CD4-positive, alpha-beta T cell treated with Interleukin-21 for 1 hour (primary cell): ENCODE results near the gene CD226.
"Not testable (repeated sequence)": the region's sequence is repeated elsewhere in the genome, so short reads cannot be mapped to it uniquely, and the experiment has no call there.

ENCODE experiments used
- DNase-seq: peaks from one replicate; pipeline ENCODE4 v3.0.0-alpha.2; 2020

The CD226 gene

DNA sequence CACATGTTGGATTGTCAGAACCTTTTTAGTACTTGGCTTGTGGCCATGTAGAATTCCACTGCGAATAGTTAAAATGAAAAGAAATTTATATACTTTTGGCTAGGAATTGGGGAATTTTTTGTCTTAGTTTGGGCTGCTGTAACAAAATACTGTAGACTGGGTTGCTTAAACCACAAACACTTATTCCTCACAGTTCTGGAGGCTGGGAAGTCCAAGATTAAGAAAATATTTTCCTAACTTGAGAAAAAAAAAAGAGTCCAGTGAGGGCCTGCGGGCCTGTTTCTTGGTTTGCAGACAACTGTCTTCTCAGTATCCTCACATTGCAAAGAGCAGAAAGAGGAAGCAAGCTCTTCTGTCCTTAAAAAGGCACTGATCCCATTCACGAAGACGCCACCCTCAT, 81.9 kb downstream of the CD226 start:
- DNase-seq: no peak

DNA sequence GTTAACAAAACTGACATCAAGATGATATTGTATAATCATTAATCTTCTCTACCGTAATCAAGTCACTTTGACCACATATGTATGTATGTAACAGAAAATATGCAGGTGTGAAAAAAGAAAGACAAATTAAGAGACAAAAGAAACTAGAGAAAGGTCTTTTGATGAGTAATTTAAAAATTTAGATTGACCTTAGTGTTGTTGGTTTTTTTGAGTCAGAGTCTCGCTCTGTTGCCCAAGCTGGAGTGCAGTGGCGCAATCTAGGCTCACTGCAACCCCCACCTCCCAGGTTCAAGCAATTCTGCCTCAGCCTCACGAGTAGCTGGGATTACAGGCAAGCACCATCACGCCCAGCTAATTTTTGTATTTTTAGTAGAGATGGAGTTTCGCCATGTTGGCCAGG, 82.9 kb downstream of the CD226 start:
- not testable (repeated sequence) for DNase-seq

DNA sequence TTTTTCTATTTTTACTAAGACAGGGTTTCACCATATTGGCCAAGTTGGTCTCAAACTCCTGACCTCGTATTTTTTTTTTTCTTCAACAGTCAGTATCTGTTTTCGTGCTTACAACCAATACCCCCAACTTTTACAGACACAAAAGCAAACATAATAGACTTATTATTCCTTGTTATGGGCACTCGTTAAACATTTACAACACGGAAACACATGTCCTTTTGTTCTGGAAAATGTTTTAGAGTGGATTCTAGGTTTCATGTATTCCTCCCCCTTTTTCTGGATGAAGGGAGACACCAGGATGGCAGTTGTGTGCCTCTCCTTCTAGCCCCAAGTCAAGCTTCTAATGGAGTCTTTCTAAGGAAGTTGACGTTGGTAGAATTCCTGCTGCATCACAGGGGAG, 88.8 kb downstream of the CD226 start:
- DNase-seq: no peak

DNA sequence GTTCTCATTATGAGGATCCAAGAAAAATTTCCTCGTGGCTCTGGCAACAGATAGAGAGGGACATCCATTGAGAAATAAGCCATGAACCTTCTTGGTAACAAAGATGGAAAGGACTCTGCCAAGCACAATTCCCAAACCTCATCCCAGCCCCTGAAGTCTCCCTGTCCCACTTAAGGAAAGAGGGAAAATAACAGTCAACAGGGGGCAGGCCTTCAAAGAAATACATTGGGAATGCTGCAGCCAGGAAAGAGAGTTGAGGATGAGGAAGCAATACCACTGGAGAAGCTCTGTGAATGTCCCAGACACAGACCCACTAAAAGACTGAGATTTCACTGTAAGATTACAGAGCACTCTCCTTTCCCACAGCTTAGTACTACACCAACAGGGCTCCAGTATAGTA, 93.2 kb downstream of the CD226 start:
- no peak for DNase-seq

DNA sequence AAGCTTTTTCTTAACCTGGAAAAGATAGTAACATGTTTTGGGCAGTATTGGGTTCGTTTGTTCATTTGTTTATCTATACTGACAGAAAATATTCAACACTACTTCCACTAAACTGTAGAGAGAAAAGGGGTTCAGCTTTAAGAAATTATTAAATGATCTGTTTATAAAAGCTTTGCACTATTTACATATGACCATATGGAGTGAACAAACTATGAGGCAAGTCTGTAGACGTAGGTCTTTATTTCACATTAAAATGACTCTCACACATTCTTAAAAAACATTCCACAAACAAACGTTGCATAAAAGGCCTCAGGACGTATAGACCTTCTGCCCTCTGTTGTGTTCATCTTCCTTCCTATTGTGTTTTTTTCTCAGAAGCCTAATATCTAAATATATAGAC, 94.6 kb downstream of the CD226 start:
- no peak for DNase-seq

DNA sequence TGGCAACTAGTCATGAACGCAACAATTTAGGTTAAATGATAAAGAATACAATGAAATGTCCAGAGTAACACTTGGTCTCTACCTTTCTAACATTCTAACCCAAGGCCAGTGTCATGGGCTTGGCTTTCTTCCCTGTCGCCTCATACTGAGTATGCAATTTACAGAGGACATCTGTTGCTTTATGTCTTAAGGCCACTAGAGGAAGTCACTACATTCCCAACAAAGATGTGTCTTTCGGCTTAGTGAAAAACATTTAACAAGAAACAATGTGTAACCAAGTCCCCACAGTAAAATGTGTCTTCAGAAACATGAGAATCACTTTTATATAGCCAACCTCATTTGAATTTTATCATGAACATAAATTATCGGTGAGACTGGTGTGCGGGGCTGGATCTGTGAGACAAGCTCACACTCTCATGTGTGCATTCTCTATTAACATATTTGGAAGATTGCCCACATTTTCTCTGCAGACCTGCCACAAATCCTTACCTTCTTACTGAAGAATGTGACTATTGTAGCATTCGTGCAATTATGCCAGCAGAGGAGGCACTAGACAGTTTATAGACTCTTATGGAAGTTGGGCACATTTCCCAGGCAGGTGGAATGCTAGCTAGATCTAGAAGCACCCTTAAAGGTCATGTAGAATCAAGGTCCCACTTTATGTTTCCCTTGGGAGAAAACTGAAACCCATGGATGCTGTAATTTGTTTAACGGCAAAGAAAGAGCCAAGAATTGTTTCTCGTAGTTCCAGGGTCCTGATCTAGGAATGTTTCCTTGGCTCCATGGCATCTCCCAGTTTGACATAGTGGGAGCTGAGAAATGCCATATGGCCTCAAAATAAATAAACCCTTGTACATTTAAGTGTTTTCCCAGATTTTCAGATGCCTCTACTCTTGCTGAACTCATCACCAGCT, 101.8 kb downstream of the CD226 start:
- no peak for DNase-seq

DNA sequence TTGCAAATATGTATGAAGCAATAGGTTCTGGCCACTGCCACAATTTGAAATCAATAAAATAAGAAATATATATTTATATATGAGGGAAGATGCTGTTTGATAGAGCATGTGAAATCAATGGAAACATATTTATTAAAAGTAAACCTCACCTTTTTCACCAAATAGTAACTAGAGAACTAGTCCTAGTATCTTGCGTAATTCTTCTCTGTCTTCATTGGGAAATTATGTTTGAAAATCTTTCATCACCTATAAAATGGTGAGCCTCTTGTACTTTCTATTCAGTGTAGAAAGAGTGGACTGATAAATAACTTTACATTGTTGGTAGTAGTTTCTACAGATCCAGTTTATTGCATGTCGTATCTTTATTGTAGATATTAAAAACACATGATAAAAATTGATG, 103.0 kb downstream of the CD226 start:
- DNase-seq: no peak

DNA sequence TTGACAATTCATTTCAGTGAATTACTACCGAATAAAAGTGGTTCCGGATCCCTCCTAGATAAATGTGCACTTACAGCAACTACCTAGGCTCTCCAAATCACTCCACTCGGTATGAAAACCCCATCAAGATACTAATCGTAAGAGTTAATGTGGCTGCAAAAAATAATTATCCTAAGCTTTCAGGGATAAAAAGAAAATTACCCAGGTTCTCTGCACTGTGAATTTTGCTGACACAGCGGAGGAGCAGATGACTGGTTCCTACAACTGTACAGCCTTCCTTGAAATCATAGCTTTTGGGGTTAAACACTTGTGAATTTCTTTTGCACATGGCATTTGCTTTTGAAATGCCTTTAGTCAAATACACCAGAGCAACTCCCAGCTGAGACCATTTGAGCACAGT, 104.7 kb downstream of the CD226 start:
- DNase-seq: no peak

DNA sequence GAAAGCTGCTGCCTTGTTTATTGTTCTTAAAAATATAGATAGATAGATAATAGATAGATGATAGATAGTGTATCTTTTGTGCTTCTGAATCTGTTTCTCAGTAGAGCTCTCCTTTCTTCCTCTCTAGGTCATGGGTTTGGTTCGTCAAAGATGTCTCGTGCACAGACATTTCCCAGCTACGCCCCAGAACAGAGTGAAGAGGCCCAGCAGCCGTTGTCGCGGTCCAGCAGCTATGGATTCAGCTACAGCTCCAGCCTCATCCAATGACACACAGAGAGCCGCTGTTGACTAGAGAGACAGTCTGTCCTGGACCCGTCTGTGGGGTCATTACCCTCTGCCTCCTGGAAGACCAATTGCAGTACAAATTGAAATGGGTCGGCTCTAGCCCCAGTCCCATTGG, 106.6 kb downstream of the CD226 start:
- no peak for DNase-seq

DNA sequence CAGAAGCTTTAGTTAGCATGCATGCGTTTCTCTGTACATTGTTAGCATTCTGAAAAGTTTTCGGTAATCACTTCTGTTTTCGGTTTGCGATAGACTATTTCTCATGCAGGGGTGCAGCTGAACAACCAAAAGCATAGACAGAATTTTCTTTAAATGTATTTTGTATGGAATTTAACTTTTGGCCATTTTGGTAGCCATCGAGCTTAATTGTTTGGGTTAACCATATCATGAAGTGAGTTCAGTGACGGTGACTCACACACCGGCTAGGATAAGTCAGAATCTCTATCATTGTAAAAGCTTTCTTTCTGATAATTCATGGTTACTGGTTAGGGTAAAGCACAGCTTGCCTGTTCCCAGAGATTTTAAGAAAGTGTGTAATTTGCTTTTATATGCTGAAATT, 107.2 kb downstream of the CD226 start:
- DNase-seq: no peak

DNA sequence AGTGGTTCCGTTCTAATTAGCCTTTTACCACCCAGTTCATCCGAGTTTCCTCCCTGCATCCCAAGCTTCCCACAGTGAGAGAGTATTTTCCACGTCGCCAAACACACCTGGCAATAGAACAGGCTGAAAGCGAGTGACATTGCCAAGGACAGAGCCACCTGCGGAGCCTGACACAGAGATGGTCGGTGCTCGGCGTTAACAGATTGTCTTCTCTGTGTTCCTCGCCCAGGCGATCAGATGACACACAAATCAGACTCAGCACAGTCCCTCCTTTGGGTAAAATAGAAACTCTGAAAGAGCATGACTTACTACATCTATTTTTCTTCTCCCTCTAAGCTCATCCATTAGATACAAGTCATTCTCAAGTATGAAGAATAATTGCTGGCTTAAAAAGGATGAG, 107.7 kb downstream of the CD226 start:
- DNase-seq: no peak

DNA sequence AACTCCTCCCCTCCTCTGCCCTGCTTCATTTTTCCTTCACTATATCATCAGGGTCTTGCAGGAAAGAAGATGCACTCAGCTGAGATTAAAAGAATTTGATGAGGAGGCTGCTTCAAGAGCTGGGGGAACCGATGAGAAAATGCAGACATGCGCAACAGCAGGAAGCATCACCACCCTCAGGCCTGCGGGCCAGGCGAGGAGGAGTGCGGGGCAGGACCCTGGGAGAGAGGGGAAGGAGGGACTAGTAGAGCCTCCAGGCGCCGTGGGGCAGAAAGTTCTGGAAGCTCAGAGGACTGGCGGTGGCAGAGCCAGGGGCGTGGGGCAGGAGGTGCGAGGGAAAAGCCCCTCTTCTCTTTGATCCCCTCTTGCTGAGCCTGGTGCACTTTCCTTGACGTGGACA, 108.2 kb downstream of the CD226 start:
- no peak for DNase-seq

DNA sequence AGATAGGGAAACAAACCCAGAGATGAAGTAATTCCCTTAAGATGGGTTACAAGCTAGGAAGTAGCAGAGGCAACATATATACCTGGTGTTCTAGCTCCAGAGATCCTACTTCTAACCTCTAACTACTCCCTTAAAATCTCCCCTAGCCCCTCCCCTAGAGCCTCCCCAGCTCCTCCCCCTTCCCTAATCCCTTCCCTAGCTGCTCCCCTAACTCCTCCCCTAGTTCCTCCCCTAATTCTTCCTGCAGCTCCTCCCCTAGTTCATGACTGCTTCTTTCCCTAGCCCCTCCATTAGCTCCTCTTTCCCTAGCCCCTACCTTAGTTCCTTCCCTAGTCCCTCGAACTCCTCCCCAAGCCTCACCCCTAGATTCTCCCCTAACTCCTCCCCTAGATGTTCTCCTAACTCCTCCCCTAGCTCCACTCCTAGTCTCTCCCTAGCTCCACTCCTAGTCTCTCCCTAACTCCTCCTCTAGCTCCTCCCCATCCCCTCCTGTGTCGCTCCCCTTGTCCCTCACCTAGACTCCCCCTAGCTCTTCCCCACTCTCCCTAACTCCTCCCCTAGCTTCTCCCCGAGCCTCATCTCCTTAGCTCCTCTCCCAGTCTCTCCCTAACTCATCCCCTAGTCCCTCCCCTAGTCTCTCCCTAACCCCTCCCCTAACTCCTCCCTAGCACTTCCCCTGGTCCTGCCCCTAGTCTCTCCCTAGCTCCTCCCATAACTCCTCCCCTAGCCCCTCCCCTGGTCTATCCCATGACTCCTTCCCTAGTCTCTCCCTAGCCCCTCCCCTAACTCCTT, 108.9 kb downstream of the CD226 start:
- no peak for DNase-seq

DNA sequence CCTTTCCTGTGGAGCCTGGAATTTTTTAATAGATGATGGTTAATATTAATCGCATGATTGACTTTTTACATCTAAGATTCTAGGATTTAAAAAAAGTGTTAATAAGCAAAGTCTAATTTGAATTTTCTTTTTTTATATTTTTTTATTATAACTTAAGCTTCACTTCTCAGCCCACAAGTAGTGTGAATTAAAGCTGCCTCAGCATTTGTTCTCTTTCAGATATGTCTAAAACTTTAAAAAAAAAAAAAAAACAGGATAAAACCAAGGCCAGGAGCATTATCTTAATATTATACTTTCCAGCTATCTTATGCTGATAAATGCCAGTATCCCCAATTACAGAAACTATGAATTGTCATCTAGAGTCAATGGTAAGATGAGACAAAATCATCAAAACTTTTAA, 109.7 kb downstream of the CD226 start:
- no peak for DNase-seq

DNA sequence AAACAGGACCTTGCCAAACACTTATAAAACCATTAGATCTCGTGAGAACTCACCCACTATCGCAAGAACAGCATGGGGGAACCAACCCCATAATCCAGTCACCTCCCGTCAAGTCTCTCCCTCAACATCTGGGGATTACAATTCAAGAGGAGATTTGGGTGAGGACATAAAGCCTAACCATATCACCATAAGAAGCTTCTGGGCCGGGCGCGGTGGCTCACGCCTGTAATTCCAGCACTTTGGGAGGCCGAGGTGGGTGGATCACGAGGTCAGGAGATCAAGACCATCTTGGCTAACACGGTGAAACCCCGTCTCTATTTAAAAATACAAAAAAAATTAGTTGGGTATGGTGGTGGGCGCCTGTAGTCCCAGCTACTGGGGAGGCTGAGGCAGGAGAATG, 112.7 kb downstream of the CD226 start:
- not testable (repeated sequence) for DNase-seq

DNA sequence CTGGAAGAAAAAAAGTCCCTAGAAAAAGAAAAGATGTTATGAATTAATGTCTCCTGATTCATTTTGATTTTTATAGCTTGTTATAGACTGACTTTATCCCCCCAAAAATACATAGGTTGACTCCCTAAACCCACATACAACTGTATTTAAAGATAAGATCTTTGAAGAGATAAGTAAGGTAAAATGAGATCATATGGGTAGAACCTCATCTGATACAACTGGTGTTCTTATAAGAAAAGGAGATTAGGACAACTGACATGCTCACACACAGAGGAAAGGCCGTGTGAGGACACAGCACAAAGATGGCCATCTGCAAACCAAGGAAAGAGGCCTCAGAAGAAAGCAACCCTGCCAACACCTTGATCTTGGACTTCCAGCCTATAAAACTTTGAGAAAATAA, 117.5 kb downstream of the CD226 start:
- no peak for DNase-seq

DNA sequence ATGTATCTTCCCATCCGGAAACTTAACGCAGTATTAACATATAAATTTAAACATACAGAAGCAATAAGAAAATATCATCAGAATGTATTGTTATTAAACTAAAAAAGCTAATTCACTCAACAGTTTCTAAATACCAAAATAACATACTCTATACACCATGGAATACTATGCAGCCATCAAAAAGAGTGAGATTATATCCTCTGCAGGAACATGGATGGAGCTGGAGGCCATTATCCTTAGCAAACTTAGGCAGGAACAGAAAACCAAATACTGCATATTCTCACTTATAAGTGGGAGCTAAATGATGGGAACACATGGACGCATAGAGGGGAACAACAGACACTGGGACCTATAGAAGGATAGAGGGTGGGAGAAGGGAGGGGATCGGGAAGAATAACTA, 127.1 kb downstream of the CD226 start:
- DNase-seq: no peak

DNA sequence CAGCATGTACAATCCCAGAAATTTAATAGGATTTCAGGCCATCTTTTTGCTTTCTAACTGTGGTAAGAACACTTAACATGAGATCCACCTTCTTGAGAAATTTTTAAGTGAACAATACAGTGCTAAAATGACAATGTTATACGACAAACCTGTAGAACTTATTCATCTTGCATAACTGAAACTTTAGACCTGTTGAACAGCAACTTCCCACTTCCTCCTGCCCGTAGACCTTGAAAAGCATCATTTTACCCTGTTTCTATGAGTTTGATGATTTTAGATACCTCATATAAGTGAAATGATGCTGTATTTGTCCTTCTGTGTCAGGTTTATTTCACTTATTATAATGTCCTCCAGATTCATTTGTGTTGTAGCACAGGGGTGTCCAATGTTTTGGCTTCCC, 128.2 kb downstream of the CD226 start:
- no peak for DNase-seq

DNA sequence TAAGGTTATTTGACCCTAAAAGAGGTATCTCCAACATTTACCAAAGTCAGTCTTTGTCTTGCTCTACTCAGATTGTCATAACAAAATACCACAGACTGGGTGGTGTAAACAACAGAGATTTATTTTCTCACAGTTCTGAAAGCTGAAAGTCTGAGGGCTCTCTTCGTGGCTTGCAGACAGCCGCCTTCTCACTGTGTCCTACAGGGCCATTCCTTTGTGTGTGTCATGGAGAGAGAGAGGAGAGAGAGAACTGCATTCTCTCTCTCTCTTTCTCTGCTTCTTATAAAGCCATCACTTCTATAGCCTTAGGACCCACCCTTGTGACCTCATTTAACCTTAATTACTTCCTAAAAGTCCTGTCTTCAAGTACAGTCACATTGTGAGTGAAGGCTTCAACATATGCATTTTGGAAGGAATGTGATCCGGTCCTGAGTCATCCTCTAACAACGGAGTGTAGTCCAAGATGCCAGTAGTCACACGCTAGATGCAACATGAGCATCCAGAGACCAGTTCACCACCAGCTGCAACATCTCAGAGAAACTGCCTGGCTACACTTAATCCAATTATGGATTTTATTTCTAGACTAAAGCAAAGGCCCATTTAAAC, 130.2 kb downstream of the CD226 start:
- no peak for DNase-seq

DNA sequence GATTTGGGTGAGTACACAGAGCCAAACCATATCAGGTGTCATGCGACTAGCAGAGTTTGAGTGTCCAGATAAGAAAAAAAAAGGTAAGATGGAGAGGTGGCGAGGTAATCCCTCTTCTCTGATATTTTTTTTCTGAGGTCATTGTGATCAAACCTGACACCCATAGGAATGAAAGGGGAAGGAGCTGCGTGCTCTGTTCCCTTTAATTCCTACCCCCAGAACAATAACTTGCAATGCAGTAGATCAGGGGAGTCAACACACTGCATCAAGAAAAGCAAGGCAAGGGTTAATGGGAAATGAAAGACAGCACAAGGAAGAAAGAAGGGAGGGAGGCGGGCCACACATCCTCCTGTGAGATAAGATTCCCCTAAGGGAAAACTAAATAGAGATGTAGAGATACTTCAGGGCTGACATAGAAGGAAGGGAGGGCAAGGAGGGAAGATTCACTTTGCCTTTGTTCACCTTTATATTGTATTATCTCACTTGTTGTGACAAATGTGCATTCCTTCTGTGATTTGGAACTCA, 132.8 kb downstream of the CD226 start:
- DNase-seq: no peak

DNA sequence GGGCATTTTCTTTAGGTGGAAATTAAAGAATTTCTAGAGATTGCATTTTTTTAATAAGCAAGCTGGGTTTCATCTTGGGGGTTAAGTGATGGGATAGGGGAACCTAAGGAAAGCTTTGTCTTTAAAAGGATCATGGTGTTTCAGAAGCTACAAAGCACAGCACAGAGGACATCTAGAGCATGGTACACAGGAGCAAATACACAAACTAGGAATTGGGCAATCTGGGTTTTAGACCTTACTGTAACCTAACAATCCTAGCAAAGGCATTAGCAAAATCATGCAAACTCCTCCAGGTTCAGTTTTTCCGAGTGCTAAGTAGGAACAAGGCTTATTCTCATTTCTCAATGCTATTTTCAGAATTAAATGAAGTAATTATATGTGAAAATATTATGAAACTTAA, 134.1 kb downstream of the CD226 start:
- no peak for DNase-seq

DNA sequence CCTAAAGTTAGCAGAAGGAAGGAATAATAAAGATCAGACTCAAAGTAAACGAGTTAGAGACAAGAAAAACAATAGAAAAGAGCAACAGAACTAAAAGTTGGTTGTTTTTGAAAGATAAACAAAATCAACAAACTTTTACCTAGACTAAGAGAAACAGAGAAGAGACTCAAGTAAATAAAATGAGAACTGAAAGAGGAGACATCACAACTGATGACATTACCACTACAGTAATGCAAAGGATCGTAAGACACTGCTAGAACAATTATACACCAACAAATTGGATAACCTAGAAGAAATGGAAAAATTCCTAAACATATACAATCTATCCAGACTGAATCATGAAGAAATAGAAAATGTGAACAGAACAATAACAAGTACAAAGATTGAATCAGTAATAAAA, 139.3 kb downstream of the CD226 start:
- no peak for DNase-seq

DNA sequence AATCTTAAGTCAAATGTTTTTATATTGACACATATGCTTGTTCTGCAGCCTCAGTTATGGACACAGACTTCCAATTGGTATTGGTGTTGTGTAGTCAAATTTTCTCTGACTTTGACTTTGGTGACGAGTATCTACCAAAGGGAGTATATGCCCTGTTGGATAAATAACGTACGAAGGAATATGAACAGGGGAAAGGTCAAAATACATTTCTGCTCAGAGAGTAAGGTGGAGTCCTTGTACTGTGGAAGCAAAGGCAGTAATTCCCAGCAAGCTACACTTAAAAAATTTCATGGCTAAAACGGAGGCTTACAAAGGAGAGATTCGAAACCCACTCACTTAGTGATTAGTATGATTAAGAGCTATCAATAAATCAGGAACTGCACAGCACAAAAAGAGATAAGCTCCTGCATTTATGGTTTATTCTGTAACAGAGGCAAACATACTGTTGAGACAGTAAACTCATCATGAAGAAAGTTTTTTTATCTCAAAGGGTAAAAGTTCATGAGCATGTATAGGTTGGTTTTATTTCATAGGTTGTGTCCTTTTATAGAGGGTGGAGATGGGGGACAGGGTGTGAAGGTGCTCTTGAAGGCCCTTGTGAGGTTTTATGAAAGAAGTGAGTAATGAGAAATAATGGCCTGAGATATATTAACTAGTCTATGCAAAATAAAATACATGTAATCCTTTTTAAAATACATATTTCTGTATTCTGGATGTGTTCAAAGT, 142.7 kb downstream of the CD226 start:
- no peak for DNase-seq
